NCI-H2081 treated with DMSO at 0.1 percent for 48 hours (cell line): Measurements from ENCODE around the gene CLRN3.

Source experiments
- DNase-seq: peaks from one replicate; lab custom pipeline; 2025; lab: John Stamatoyannopoulos, UW

The CLRN3 gene

DNA sequence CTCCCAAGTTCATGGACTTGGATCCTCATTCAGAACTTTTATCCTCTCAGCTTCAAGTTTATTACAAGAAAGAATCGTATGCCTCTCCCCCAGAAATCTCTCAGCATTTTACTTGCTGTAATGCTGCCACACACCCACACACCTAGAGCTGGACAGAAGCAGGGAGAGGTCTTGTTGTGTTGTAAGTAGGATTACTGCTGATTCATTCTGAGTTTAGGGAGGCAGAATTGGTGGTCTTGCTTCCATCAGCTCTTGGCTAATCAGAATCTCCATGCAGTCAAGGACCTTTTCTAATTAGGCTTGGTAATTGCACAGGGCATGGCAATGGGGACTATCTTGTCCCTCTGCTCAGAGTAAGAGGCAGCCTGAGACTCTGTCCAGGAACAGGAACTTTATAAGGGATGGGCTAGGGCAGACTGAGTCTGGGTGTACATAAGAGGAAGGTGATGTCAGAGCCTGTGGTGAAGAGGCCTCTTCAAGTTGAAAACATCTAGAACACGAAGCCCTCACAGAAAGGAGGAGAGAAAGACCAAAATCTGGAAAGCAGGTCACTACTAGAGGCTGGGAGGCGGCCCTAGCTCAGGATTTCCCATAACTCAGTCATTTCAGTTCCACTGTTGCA is 7.1 kb upstream of the CLRN3 start:
- no peak for DNase-seq

DNA sequence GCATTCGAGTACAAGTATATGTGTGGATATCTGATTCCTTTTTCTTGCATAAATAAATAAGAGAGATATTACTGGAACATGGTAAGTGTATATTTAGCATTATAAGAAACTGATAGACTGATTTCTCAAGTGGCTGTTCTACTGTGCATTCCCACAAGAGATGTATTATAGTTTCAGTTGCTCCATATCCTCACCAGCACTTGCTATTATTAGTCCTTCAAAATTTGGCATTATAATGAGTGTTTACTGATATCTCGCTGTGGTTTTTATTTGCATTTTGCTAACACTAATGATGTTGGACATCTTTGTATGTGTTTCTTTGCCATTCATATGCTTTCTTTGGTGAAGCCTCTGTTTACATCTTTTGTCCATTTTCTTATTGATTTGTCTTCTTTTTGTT is 4.4 kb upstream of the CLRN3 start:
- DNase-seq: no peak

DNA sequence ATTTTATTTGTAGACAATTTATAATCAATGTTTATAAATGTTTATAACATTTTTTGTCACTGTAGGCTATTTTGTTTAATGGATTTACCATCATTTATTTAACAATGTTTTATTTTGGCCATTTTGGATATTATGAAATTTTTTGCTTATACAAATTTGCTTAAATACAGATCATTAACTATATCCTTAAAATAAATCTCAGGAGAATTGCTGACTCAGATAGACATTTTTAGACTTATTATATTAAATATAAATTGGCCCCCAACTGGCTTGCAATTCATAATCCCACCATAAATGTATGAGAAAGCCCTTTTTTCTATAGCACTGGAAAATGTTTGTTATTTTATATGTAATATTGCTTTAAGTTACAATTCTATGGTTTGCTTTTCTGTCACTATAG is 3.8 kb upstream of the CLRN3 start:
- no peak for DNase-seq

DNA sequence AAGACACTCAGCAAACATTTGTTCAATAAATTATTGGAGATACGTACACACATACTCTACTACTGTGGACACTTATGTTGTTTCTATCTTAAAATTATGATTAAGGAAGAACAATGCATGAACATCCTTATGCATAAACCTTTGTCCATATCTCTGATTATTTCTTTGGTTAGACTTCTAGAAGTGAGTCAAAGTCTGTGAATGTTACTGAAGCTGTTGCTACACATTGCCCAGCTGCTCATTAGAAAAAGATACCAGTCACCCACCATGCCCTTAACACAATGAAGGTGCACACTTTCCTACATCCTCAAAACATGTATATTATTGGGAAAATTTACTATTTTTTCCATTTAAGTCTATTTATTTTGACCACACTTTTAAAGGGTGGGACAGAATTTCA is 1.4 kb upstream of the CLRN3 start:
- no peak for DNase-seq

DNA sequence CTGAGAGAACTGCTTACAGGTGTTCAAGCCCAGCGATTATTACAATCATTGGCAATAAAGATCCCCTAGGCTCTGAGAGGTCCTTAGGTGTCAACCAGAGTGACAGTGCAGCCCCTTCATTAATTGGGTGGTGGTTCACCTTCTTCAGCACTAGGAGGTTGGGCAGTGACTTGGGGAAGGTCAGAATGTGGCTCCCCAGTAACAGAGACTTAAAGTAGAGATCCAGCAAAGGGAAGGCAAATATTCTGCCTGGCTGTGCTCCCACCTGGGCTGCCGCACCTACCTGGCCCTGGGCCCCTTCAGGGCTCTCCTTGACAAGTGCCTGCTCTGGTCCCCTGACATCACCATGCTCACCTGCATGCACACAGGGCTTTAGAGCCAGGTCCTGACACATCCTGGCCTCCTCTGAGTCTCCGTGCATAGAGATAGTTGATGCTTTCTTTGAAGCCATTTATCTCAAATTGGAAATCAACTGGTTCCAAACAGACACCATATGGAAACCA is 1.9 kb downstream of the CLRN3 start:
- DNase-seq: no peak

DNA sequence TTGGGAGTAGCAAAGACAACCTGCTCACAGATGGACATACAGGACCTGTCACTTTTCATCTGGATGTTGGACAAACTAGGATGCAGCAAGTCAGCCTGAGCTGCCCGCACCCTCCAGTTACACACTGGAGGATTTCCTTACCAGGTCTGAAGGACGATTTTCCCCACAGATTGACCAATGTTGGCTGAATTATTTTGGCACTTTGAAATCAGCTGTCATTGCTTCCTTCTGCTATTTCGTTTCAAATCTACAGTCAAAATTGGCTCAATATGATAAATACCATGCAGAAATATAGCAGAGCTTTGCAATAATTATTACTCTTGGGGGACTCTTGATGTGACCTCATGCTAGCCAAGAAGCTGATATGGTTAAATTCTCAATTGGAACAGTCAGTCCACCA is 2.5 kb downstream of the CLRN3 start:
- DNase-seq: no peak

DNA sequence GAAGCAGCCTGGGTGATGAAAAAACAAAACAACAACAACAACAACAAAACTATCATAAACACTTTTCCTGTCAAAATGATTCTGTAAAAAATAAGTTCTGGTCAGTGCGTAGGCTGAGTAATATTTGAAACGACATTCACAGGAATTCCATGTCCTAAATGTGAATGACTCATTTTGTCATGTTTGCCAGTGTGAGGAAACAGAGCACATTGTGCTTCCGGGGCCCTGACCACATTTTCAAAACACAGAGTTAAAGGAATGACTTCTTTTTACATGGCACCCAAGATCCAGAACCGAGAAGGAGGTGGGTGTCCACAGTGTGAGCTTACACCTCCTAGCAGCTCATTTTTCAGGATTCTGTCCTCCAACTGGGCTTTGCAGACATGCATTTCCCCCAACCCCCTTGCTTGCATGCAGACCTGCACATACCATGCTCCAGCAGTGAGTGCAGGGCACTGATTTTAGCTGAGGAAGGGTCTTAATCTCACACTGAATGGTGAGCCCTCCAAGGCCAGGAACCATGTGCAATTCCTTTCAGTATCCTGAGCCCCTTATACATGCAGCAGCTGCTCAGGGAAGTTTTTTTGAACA is 3.0 kb downstream of the CLRN3 start:
- no peak for DNase-seq

DNA sequence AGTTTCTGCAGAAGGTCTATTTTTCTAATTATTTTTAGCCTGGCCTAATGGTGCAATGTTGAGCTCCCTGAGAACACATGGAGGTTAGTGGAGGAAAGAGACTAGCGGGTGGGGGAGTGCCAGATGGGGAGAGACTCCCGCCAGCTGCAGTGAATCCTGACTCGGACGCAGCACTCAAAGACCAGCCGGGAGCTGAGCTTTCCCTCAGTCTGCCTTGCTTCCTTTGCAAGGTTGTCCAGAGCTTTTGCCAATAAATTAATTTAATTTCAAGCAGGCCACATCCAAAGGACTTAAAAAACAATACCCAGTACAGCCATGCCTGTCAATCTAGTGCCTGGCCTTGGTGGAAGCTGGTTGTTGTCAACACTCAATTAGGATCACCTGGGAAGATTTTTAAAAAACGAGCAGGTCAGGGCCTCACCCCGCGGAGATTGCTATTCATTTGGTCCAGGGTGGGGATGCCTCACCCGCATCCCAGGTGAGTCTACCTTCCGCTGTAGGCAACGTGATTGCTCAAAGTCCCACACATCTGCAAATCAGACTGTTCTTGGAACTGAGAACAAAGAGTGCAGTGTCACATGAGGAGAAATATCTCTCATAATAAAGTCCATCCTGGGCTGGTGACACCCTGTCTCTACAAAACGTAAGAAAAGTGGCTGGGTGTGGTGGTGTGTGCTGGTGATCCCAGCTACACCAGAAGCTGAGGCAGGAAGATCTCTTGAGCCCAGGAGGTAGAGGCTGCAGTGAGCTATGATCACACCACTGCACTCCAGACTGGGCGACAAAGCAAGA is 4.0 kb downstream of the CLRN3 start:
- DNase-seq: no peak

DNA sequence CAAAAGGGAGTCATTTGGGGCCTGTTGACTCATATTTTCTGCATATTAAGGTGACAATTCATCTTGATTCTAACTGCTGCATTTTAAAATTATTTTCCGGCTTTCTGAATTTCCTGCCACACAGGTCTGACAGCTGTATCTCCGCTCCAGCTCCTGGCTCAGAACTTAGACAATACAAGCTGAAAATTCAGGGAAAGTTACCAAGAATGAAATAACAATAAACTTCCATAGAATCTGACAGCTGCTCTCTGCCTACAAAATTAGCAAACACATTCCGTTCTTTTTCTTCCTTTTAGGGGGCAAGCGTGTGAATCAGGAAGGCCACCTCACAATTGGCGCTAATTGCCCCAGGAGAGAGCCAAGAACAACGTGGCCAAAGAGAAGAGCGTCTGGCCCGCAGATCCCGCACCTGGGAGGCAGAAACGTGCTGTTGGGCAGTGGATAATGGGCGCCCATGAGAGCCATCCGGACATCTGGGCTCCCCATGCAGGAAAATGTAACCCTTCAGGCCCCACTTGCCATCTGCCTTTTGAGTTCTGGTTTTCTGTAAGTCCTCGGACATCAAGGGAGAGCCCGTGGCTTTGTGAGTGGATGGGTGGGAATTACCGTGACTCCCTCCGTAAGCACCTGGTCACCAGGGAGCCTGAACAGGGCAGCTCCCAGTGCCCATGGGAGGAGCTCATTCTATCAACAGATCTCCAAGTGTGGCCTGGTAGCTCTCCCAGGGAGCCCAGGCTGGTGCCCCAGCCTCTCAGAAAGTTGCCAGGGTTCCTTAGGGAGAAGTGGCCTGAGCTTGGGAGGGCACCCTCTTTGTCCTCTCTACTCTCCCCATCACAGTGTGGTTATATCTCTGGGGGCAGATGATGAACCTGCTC is 5.0 kb downstream of the CLRN3 start:
- no peak for DNase-seq

DNA sequence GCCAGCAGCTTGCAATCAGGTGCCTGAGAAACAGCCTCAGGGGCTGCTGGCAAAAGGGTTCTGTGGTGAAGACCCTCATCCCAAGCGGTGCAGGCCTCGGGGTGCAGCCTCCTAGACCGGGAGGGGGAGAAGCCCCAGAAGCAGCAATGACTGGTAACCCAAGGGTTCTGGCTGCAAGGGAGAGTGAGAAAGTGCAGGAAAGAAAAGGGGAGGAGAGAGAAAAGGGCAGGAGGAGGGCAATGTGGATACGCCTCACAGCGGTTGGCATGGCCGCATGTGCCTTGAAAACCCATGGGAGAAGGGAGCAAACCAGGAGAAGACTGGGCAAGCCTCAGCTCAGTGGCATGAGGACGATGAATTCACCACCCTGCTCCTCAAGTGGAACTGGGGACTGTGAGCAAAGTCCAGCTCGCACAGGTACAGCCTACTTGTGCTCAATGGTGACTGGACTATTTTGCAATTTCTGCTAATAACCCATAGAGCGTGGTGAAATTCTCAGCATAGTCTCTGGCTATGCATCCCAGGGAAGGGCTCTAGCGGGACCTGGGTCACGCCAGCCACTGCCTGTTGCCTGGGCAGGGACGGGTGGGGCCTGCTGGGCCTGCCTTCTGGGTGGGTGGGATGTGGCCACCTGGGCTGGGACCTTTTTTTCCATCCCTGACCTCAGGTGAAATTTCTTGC is 6.2 kb downstream of the CLRN3 start:
- no peak for DNase-seq

DNA sequence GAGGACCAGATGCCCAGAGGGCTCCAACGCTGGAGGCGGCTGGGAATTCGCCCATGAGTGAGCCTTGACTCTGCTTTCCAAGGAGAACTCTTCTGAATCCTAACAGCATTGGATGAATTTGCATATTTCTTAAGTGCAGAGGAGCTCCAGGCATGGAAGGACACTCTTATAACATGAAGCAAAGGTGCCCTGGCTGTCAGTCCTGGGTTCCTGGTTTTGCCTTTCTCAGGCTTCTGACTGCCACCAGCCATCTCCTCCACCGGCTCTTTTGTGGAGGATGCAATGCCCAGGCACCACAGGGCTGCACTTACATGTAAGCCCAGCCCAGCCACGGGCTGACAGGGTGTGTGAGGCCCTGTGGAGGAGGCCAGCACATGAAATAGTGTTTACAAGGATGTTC is 8.2 kb downstream of the CLRN3 start:
- DNase-seq: no peak

DNA sequence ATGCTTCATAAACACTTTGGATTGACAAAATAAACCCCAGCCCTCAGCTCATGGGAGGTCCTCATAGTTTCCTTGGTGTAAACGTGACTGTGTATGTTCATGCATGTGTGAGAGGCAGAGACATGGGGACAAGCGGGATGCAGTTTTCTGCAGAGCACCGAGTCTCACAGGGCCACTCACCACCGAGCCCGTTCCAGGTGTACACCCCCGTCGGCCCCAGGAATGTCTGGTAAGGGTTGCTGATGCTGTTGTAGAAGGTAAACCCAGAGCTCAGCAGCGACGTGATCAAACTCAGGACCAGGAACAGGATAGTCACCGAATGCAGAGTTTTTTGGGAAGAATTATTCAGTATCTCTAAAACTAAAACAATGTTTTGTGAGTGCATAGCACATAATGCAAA is 9.2 kb downstream of the CLRN3 start:
- DNase-seq: no peak

DNA sequence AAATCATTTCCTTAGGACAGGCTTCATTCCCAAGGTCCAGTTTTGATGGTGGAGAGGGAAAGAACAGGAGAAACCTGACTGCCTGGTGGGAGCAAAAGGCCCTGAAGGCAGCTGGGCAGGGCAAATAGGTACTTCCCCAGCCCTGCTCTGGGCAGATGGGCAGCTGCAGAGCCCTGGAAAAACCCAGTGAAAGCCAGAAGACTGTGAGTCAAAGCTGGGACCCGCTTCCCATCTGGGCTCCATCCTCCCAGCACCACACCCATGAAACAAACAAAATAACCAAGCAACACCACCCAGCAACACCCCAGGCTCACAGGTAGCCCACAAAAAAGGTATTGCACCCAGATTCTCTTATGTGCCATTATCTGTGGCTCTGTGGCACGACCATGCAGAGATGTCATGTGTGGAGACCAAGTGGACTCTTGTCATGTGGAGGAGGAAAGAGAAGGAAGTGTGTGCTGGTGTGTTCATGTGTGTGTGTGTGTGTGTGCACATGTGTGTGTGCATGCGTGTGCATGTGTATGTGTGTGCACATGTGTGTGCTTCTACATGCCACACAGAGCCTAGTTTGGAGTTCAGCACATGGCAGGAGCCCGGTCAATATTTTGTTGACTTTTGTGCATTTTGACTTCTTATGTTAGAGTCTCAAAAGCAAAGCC is 9.8 kb downstream of the CLRN3 start:
- DNase-seq: no peak

DNA sequence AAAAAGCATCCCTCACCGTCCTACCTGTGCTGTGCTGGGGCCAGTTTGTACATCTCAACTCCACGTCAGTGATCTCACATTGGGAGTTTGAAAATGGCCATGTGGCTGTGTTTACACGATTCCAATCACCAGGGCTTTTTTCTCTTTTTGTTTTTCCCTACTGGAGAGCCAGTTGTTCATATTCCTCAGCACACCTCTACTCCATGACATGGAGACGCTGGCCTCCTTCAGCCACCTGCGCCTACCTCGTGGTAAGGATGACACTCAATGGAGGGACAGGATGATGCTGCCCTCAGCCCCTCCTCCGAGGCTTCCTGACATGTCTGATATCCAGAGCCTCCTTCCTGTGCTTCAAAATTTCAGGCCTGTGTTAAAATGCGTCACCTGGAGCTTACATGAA is 10.3 kb downstream of the CLRN3 start:
- DNase-seq: no peak

DNA sequence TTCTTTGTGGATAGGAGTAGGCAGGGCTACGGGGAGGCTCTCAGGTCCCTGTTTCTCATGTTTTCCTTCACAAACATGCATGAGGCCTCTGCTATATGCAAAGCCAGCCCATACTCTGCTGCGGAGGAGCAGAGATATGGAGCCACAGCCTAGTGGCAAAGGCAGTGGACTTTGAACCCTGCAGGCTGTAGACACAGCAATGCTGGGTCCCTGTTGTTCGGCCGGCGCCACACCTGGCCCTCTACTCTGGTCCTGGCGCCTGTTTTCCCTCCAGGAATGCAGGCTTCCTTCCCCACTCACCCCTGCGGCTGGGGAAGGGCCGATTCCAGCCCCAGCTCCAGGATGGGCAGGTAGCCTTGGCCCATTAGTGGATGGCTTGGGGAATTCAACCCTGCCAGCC is 11.5 kb downstream of the CLRN3 start:
- no peak for DNase-seq

DNA sequence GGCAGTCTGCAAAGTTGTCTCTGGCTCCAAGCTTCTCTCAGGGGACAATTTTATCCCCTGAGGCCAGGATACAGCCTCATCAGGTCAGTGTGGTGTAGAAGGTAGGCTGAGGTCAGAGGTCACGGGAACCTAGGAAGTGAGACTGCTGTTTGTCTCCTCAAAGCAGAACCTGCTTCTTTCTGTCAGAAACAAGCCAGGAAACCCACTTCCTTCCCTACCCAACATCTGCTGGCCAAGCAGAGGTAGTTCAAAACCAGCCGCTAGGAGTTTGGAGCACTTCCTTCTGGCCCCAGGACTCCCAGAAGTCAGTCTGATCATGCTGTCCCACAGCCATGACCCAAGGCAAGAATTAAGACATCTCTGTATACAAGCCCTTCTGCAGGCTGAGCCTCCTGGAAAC is 12.2 kb downstream of the CLRN3 start:
- no peak for DNase-seq

DNA sequence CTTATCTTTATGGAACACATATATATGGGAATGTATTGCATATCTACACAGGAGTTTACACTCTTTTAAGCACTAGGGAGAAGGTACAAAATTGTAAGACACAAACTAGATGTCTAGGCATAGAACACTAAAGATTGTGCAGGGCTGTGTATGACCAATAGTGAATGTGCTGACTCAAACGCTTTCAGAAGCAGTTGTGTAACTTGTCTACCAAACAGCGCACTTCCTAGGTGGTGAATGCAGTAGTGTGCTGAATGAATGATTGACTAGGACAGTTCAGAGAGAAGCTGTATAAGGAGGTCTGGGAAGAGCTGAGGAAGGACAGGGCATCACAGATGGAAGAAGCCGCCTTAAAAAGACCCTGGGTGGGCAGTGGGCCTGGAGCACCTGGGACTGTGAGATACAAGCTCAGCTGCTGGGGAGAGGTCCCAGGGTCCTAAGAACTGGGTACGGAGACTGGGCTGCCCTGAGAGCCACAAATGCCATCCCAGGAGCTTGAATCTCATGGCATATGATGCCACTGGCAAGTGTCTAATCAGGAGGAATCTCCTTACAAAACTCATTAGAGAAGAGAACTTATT is 14.2 kb downstream of the CLRN3 start:
- no peak for DNase-seq

DNA sequence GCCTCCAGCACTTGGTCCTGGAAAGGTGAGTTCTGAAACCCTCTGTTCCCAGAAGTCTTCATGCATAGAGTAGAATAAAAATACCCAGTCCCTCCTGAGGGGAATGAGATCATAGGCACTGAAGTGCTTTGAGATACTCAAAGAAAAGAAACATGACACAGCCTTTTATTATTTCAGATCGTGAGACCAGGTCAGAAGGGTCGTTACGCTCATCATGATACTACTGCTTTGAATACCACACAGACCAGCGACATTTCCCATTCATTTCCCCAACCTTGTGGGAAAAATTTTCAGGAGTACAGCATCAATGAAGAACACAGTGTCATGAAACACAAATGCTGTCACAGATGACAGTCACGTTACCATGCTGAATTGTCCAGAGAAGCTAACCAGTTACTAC is 15.0 kb downstream of the CLRN3 start:
- no peak for DNase-seq

DNA sequence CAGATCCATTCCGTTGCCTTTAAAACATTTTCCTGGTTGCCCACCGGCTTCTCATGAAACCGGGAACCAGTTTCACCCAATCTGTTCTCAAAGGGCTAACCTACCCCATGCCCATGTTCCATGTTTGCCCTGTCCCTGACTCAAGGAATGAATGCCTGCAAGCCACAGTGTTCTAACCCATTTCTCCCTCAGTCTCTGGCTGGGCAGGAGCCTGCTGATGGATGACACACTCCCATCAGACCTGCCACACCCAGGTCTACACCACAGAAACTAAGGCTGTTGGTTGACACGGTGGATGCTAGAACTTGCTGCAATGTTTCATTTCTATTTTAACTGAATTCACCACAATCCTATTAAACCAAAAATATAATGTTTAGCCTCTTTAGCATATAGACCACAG is 15.6 kb downstream of the CLRN3 start:
- no peak for DNase-seq

DNA sequence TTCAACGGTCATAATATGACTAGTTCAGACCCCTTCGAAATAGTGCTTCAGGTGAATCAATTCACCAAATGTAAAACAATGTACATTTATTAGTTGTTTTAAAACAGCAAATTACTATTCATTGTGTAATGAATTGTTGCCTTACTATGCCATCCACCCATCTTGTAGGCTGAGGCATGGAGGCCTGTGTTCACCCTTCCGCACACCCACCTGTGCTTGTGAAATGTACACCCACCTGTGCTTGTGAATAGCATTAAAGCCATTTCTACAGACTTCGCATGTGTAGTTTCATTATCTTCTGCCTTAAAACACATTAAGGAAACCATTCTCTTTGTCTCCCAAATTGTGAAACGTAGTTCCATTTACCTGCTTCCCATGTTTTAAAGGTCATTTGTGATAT is 16.8 kb downstream of the CLRN3 start:
- no peak for DNase-seq

DNA sequence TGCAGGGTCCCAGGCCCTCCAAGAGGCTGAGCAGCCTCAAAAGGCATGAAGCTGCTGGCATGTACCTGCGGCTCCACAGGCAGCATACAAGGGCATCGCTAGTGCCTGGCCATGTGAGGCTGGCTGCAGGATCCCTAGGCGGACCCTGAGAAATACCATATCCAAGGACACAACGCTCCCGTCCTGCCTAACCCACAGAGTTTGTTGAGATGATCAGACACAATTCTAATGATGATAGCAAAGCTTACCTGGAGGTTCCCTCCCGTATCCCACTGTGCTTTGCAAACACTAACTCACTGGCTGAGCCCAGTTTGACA is 17.3 kb downstream of the CLRN3 start:
- no peak for DNase-seq
